Esophagus muscularis mucosa (tissue), 4 donors: ENCODE data around the gene RAB4A. TPM values are rescaled to one million over a fixed set of nuclear protein-coding genes. Genes with fewer than 3 reads are reported as not detected.

ENCODE experiments used
- DNase-seq: peaks from one replicate; pipeline ENCODE4 v3.0.0-alpha.2; 2017; ENCODE audit errors: extremely low spot score
- H3K27ac ChIP-seq, 4 donors: fragments of 200-600 bp; sonication (generic); replicated peaks in 1 of 4; 1 replicate in 3 of 4; 2 replicates in 1 of 4; pipeline ENCODE4 v1.5.1; 2016 to 2019; ENCODE audit warnings: mild to moderate bottlenecking in 1 of 4
- H3K27me3 ChIP-seq, 4 donors: fragments of 200-600 bp; sonication (generic); one replicate each; pipeline versions ENCODE4 v1.5.1 to v1.6.0; 2016 to 2019
- H3K36me3 ChIP-seq, 4 donors: fragments of 200-600 bp; sonication (generic); one replicate each; pipeline ENCODE4 v1.5.1; 2016 to 2019
- H3K4me1 ChIP-seq, 4 donors: fragments of 200-600 bp; sonication (generic); one replicate each; pipeline ENCODE4 v1.5.1; 2016 to 2019
- H3K4me3 ChIP-seq, 4 donors: fragments of 200-600 bp; sonication (generic); 1 replicate in 2 of 4; 2 replicates in 2 of 4; pipeline ENCODE4 v1.5.1; 2016 to 2019; ENCODE audit warnings: mild to moderate bottlenecking in 4 of 4, moderate library complexity in 1 of 4
- H3K9me3 ChIP-seq, 4 donors: fragments of 200-600 bp; sonication (generic); 1 replicate in 3 of 4; 2 replicates in 1 of 4; pipeline ENCODE4 v1.5.1; 2016 to 2019
- CTCF ChIP-seq, 3 experiments: fragments of 200-600 bp in 2 of 3; fragments of 450-650 bp in 1 of 3; sonication (generic) in 2 of 3; IDR thresholded peaks; one replicate each; pipeline ENCODE4 v1.5.1; 2017 to 2019; ENCODE audit warnings: antibody characterized with exemption in 3 of 3, mild to moderate bottlenecking in 2 of 3, moderate library complexity in 1 of 3
- EP300 ChIP-seq: sonication (generic); formaldehyde crosslinking; IDR thresholded peaks from one replicate; pipeline ENCODE4 v1.6.1; 2017; ENCODE audit warnings: antibody characterized with exemption
- POLR2A ChIP-seq: fragments of 450-650 bp; IDR thresholded peaks from one replicate; pipeline ENCODE4 v1.6.1; 2017; ENCODE audit warnings: antibody characterized with exemption, moderate library complexity, mild to moderate bottlenecking, low read depth
- POLR2AphosphoS5 ChIP-seq, 2 donors: sonication (generic); formaldehyde crosslinking; IDR thresholded peaks; one replicate each; pipeline ENCODE4 v1.6.1; 2017; ENCODE audit warnings: antibody characterized with exemption in 2 of 2
- WGBS: methylation state at CpG from one replicate; pipeline ENCODE4 v1.1.5; 2018; 5-methylcytosine and 5-hydroxymethylcytosine counted together
- intact Hi-C: fragments of 100-400 bp; cut with DNase I; formaldehyde crosslinking; loops from one replicate; pipeline ENCODE4 v1.15.1; 2023
- total RNA-seq, 4 donors: library from RNA; depleted of rRNA; stranded (reverse); fragments of >200 nt; gene quantifications; one replicate each; pipeline versions ENCODE4 v1.1.0 to v1.2.1, GENCODE V29; 2016

Gene RAB4A
- total RNA-seq, 4 donors from 2014 or later, result 94.9 to 129 (median 108) TPM

GRCh38 chr1:229229721-229230139 is 41.2 kb upstream of the RAB4A start:
- Histone ChIP-seq H3K9me3 (no peaks in the 10 kb centered on the region), H3K36me3 (no peaks in the 10 kb centered on the region), H3K4me3 (peak overlapping the region in 3 of 4 donors; percentile 27 to 40 (median 29)), H3K4me1 (peaks cover 24 to 59% (median 53%) of the 10 kb centered on the region in 4 donors), H3K27me3 (no peaks in the 10 kb centered on the region), H3K27ac (peak overlapping the region; percentile 75 to 88 (median 83))
- 12% methylated on average over 4 of the region's 4 CpGs for WGBS
- peak; percentile 96 for TF ChIP-seq EP300
- TF ChIP-seq POLR2AphosphoS5 (IDR thresholded peaks at IDR 0.05), result peak; percentile 92 to 95
- no peak for TF ChIP-seq CTCF (IDR thresholded peaks at IDR 0.05)
- DNase-seq, result peak; percentile 96
- intact Hi-C loops, result loop anchor here (1.0 to 10.0 kb wide), 3 partner anchors 172 to 565 kb away; partner anchors contain the start of gene RHOU

- Histone ChIP-seq H3K9me3 (no peaks in the 10 kb centered on the region), H3K36me3 (no peaks in the 10 kb centered on the region), H3K4me3 (peak overlapping the region in 2 of 4 donors; percentile 19 to 29), H3K27me3 (no peaks in the 10 kb centered on the region), H3K27ac (peak overlapping the region; percentile 75 to 88 (median 83)), H3K4me1 (peaks cover 24 to 57% (median 53%) of the 10 kb centered on the region in 4 donors)
- intact Hi-C loops, result no loop called here
- DNase-seq, result no peak
- 76% methylated on average over 14 of the region's 14 CpGs for WGBS
- TF ChIP-seq EP300 (no peak), CTCF (IDR thresholded peaks at IDR 0.05) (no peak)
Observed at GRCh38 chr1:229230140-229230892, 40.6 kb upstream of the RAB4A start.

- WGBS, result 75% methylated on average over 9 of the region's 9 CpGs
- Histone ChIP-seq H3K9me3 (no peaks in the 10 kb centered on the region), H3K4me1 (peaks cover 24 to 57% (median 53%) of the 10 kb centered on the region in 4 donors), H3K27ac (peak overlapping the region; percentile 75 to 88 (median 83)), H3K36me3 (no peaks in the 10 kb centered on the region), H3K4me3 (no peak overlapping the region), H3K27me3 (no peaks in the 10 kb centered on the region)
- no peak for TF ChIP-seq POLR2AphosphoS5 (IDR thresholded peaks at IDR 0.05)
- TF ChIP-seq POLR2A, result no peak
- no peak for TF ChIP-seq EP300
- TF ChIP-seq CTCF (IDR thresholded peaks at IDR 0.05), result no peak
- intact Hi-C loops, result no loop called here
- no peak for DNase-seq
Observed at GRCh38 chr1:229230893-229231753, 39.8 kb upstream of the RAB4A start.

GRCh38 chr1:229231754-229232119 is 39.2 kb upstream of the RAB4A start:
- intact Hi-C loops, result no loop called here
- Histone ChIP-seq H3K4me3 (no peak overlapping the region), H3K36me3 (no peaks in the 10 kb centered on the region), H3K4me1 (peaks cover 24 to 57% (median 53%) of the 10 kb centered on the region in 4 donors), H3K27ac (peak overlapping the region in 3 of 4 donors; percentile 75 to 88 (median 81)), H3K27me3 (no peaks in the 10 kb centered on the region), H3K9me3 (no peaks in the 10 kb centered on the region)
- 92% methylated on average over 3 of the region's 3 CpGs for WGBS
- DNase-seq, result no peak
- TF ChIP-seq CTCF (IDR thresholded peaks at IDR 0.05) (peak in 2 of 3 experiments; percentile 9 to 21), POLR2AphosphoS5 (IDR thresholded peaks at IDR 0.05) (no peak), POLR2A (no peak), EP300 (no peak)
